DND-41 (cell line): ENCODE data around the gene ZNF493.

Source experiments
- EZH2 ChIP-seq: IDR thresholded peaks from 3 replicates; pipeline ENCODE4 v1.6.1; 2012; ENCODE audit warnings: borderline replicate concordance, low read depth, mild to moderate bottlenecking, moderate library complexity, low read length, inconsistent platforms; ENCODE audit not compliant: severe bottlenecking
- TF ChIP-seq, protein P1 (sequence below): IDR thresholded peaks from 2 replicates; pipeline ENCODE4 v1.5.1; 2012; ENCODE audit warnings: borderline replicate concordance, low read length, moderate library complexity, mild to moderate bottlenecking; ENCODE audit not compliant: poor library complexity, severe bottlenecking; ENCODE audit errors: extremely low read depth

DNA sequence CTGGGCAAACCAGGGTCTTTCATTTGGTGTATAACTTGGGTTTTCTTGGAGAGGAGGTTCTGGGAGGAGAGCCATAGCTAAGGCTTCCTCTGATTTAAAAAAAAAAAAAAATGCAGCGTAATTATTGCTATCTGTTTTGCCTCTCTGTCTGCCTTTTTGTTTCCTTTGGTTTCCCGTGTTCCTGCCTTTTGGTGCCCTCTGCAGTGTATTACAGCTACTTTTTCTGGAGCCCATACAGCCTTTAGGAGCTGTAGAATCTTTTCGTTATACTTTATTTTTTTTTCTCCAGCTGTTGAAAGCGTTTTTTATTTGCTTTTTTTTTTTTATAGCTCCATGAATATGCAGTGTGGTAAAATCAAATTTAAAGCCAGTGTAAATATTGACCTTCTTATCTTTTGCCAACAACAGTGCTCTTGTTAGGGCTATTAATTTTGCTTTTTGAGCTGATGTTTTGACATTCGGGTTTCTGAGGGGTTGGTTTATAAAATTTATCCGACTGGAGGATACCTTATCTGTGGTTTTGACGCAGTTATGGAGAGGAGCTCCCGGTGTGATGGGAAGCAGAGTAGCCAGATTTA, 38.1 kb downstream of the ZNF493 start:
- TF ChIP-seq, protein P1, sequence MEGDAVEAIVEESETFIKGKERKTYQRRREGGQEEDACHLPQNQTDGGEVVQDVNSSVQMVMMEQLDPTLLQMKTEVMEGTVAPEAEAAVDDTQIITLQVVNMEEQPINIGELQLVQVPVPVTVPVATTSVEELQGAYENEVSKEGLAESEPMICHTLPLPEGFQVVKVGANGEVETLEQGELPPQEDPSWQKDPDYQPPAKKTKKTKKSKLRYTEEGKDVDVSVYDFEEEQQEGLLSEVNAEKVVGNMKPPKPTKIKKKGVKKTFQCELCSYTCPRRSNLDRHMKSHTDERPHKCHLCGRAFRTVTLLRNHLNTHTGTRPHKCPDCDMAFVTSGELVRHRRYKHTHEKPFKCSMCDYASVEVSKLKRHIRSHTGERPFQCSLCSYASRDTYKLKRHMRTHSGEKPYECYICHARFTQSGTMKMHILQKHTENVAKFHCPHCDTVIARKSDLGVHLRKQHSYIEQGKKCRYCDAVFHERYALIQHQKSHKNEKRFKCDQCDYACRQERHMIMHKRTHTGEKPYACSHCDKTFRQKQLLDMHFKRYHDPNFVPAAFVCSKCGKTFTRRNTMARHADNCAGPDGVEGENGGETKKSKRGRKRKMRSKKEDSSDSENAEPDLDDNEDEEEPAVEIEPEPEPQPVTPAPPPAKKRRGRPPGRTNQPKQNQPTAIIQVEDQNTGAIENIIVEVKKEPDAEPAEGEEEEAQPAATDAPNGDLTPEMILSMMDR = peak; percentile 24
- no peak for TF ChIP-seq EZH2
